HFF-Myc (cell line): ENCODE data around the gene MED15.

ENCODE experiments used
- DNase-seq: peaks from one replicate; pipeline ENCODE4 v3.0.0-alpha.2; 2011; ENCODE audit warnings: low read depth; ENCODE audit errors: extremely low read depth
- H3K4me3 ChIP-seq: replicated peaks from 2 replicates; pipeline ENCODE4 v1.5.1; 2011; ENCODE audit warnings: low read depth, mild to moderate bottlenecking, control low read depth, low read length
- TF ChIP-seq, protein P1 (sequence below): IDR thresholded peaks from 2 replicates; pipeline ENCODE4 v1.5.1; 2012; ENCODE audit warnings: mild to moderate bottlenecking, low read depth, low read length, control low read depth; ENCODE audit errors: missing control alignments

MED15 gene

GRCh38 chr22:20600137-20600673 lies 92.8 kb downstream of the MED15 start:
- TF ChIP-seq, protein P1, sequence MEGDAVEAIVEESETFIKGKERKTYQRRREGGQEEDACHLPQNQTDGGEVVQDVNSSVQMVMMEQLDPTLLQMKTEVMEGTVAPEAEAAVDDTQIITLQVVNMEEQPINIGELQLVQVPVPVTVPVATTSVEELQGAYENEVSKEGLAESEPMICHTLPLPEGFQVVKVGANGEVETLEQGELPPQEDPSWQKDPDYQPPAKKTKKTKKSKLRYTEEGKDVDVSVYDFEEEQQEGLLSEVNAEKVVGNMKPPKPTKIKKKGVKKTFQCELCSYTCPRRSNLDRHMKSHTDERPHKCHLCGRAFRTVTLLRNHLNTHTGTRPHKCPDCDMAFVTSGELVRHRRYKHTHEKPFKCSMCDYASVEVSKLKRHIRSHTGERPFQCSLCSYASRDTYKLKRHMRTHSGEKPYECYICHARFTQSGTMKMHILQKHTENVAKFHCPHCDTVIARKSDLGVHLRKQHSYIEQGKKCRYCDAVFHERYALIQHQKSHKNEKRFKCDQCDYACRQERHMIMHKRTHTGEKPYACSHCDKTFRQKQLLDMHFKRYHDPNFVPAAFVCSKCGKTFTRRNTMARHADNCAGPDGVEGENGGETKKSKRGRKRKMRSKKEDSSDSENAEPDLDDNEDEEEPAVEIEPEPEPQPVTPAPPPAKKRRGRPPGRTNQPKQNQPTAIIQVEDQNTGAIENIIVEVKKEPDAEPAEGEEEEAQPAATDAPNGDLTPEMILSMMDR = no peak
- no peak for DNase-seq
- no peak overlapping the region for H3K4me3 ChIP-seq

GRCh38 chr22:20601308-20601707 lies 93.9 kb downstream of the MED15 start:
- no peak overlapping the region for H3K4me3 ChIP-seq
- no peak for DNase-seq
- TF ChIP-seq, protein P1 = no peak

DNA sequence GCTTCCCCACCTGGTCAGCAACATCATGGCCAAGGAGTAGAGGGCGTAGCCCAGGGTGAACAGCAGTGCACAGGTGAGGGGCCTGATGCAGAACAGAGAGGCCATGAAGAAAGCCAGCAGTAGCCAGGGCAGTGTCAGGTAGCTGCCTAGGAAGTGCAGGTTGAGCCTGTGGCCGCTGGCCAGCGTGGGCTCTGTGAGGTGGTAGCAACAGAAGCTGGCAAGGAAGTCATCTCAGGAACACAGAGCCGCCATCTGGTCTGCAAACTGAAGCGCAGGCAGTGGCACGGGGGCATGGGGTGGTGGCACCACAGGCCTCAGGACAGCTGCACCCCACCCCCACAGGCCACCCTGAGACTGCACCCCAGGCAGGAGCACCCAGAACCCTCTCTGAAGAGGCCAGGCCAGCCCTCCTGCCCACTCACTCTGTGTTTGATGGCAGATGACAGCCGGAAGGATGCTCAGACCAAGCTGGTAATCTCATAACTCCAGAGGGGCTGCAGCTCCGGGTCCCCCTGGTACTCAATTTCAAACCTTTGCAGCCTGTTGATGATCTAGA lies 95.3 kb downstream of the MED15 start:
- no peak for DNase-seq
- TF ChIP-seq, protein P1 = no peak
- no peak overlapping the region for H3K4me3 ChIP-seq

- TF ChIP-seq, protein P1 = no peak
- DNase-seq = no peak
- no peak overlapping the region for H3K4me3 ChIP-seq
Measured at GRCh38 chr22:20604092-20604747, 96.8 kb downstream of the MED15 start.

- no peak overlapping the region for H3K4me3 ChIP-seq
- DNase-seq = no peak
- TF ChIP-seq, protein P1 = no peak
Measured at GRCh38 chr22:20604776-20605221, 97.4 kb downstream of the MED15 start.

- DNase-seq = no peak
- TF ChIP-seq, protein P1 = no peak
- no peak overlapping the region for H3K4me3 ChIP-seq
Measured at GRCh38 chr22:20605328-20605727, 97.9 kb downstream of the MED15 start.
